Measurements from ENCODE around the gene CDK8.
"Not testable (repeated sequence)": the region's sequence is repeated elsewhere in the genome, so short reads cannot be mapped to it uniquely, and the experiment has no call there.

CDK8 gene

DNA sequence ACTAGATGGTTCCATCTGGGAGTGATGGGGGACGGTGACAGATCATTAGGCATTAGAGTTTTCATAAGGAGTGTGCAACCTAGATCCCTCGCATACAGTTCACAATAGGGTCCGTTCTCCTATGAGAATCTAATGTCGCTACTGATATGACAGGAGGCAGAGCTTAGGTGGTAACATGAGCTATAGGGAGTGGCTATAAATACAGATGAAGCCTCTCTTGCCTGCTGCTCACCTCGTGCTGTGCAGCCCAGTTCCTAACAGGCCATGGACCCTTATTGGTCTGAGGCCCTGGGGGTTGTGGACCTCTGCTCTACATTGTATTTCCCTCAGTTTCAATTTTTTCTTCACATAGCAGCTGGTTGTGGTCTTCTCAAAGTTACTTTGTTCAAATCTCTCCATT, 56.5 kb downstream of the CDK8 start:
- no peak for DNase-seq (ENCODE audit: low read depth in 1 of 2, low spot score in 1 of 2)

DNA sequence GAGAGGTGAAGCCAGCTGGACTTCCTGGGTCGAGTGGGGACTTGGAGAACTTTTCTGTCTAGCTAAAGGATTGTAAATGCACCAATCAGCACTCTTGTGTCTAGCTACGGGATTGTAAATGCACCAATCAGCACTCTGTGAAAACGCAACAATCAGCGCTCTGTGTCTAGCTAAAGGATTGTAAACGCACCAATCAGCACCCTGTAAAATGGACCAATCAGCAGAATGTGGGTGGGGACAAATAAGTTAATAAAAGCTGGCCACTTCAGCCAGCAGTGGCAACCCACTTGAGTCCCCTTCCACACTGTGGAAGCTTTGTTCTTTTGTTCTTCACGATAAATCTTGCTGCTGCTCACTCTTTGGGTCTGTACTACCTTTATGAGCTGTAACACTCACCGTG, 58.1 kb downstream of the CDK8 start:
- DNase-seq (ENCODE audit: low read depth in 1 of 2, low spot score in 1 of 2): not testable (repeated sequence)

DNA sequence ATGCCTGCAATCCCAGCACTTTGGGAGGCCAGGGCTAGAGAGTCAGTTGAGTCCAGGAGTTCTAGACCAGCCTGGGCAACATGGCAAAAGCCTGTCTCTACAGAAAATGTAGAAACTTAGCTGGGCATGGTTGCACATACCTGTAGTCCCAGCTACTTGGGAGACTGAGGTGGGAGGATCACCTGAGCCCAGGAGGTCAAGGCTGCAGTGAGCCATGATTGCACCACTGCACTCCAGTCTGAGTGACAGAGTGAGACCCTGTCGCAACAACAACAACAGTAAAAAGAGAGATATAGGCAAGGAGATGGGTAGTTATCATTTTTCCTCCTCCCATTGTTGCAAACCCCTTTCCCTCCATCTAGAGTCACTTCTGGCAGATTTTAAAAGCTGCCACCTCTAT, 62.2 kb downstream of the CDK8 start:
- DNase-seq (ENCODE audit: low read depth in 1 of 2, low spot score in 1 of 2): not testable (repeated sequence)

GRCh38 chr13:26320766-26321165, 66.8 kb downstream of the CDK8 start:
- DNase-seq (ENCODE audit: low read depth in 1 of 2, low spot score in 1 of 2): no peak

DNA sequence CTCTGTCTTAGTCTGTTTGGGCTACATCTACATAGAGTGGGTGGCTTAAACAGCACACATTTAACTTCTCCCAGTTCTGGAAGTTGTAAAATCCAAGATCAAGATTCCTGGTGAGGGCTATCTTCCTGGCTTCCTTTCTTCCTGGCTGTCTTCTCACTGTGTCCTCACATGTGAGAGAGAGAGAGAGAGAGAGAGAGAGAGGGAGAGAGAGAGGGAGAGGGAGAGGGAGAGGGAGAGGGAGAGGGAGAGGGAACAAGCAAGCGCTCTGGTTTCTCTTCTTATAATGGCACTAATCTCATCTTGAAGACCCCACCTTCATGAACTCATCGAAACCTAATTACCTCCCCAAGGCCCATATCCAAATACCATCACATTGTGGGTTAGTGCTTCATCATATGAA, 69.2 kb downstream of the CDK8 start:
- no peak for DNase-seq (ENCODE audit: low read depth in 1 of 2, low spot score in 1 of 2)

- no peak for DNase-seq (ENCODE audit: low read depth in 1 of 2, low spot score in 1 of 2)
These were observed 69.8 kb downstream of the CDK8 start for GRCh38 chr13:26323764-26324163.

DNA sequence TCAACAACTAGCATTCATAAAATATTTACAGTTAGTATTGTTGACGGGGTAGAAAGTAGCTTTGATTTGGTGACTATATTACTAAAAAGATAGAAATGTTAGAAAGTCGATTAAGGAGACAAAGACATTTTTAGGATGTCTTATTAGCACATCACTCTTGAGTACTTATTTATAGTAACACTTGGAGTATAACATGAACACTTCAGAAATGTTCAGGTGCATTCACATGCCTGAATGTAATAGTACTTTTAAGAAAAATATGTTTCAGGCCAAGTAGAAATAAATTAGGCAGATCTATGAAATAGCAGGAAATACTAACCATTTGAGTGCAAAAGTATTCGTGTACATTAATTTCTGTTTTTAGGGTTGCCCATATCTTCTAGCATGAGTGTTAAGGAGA, 70.4 kb downstream of the CDK8 start:
- DNase-seq (ENCODE audit: low read depth in 1 of 2, low spot score in 1 of 2): no peak

- no peak for DNase-seq (ENCODE audit: low read depth in 1 of 2, low spot score in 1 of 2)
These were observed 70.9 kb downstream of the CDK8 start for GRCh38 chr13:26324867-26325266.

DNA sequence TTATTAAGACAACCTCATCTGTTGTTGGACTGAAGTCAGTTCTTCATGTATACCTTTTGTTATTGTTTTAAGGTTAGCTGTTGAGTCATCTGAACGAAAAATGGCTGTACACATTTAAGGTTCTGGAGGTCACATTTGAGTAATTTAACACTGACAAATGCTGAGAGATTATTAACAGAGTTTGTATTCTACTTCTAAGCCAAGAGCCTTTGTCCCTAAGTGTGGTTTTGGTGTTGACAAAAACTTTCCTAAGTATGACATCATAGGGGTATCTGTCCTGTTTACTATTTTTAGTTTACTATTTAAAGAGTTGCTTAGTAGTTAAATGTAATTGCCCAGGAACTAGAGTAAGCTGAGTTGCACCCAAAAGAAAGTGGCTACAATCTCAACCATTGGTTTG, 71.9 kb downstream of the CDK8 start:
- no peak for DNase-seq (ENCODE audit: low read depth in 1 of 2, low spot score in 1 of 2)

DNA sequence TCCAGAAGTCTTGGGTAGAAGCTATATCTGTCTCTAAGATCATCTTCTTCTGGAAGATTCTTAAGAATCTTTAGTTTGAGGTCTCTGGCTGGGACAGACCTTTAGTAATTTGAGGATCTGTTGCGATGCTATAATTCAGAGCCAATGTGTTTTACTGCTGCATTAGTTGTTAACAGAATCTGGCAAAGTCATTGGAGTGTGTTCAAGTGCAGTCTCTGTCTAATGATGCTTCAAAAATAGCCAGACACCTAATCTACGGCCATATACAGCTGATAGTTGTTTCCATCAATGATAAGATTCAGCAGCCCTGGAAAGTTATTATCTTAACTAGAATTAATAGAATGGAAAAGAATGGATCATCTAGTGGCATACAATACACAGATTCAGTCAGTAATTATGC, 72.6 kb downstream of the CDK8 start:
- no peak for DNase-seq (ENCODE audit: low read depth in 1 of 2, low spot score in 1 of 2)

- no peak for DNase-seq (ENCODE audit: low read depth in 1 of 2, low spot score in 1 of 2)
These were observed 74.2 kb downstream of the CDK8 start for GRCh38 chr13:26327940-26328725.

- no peak for DNase-seq (ENCODE audit: low read depth in 1 of 2, low spot score in 1 of 2)
These were observed 81.2 kb downstream of the CDK8 start for GRCh38 chr13:26335158-26335557.

DNA sequence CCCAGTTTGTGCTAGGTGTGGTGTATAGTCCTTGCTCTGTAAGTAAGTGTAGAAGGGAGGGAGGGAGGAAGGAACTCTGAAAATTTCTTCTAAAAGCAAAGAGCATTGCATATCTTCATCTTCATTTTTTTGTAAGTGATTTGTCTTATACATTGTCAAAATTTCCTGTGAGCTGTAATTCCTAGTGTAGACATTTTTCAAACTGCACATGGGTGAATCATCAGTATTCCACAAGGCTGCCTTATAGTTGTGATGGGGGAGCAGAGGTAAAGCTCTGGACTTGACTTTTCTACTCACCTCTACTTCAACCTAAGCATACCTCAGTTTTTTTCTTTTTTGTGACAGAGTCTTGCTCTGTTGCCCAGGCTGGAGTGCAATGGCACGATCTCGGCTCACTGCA, 86.9 kb downstream of the CDK8 start:
- DNase-seq (ENCODE audit: low read depth in 1 of 2, low spot score in 1 of 2): no peak

GRCh38 chr13:26342898-26343297, 89.0 kb downstream of the CDK8 start:
- no peak for DNase-seq (ENCODE audit: low read depth in 1 of 2, low spot score in 1 of 2)

- DNase-seq (ENCODE audit: low read depth in 1 of 2, low spot score in 1 of 2): no peak
These were observed 89.9 kb downstream of the CDK8 start for GRCh38 chr13:26343816-26344215.

- DNase-seq (ENCODE audit: low read depth in 1 of 2, low spot score in 1 of 2): no peak
These were observed 91.1 kb downstream of the CDK8 start for GRCh38 chr13:26344980-26345379.

GRCh38 chr13:26348966-26349365, 95.0 kb downstream of the CDK8 start:
- DNase-seq (ENCODE audit: low read depth in 1 of 2, low spot score in 1 of 2): no peak

DNA sequence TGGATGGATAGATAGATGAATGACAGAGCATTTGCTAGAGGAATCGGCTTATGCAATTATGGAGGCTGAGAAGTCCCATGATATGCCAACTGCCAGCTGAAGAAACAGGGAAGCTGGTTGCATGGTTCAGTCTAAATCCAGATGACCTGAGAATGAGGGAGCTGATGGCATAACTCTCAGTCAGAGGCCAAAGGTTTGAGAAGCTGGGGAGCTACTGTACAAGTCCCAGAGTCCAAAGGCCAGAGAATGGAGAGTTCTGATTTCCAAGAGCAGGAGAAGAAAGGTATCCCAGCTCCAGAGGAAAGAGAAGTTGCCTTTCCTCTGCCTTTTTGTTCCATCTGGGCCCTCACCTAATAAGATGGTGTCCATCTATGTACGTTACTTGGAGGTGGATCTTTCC, 108.3 kb downstream of the CDK8 start:
- DNase-seq (ENCODE audit: low read depth in 1 of 2, low spot score in 1 of 2): no peak

GRCh38 chr13:26370553-26370952, 116.6 kb downstream of the CDK8 start:
- no peak for DNase-seq (ENCODE audit: low read depth in 1 of 2, low spot score in 1 of 2)

GRCh38 chr13:26372747-26373146, 118.8 kb downstream of the CDK8 start:
- DNase-seq (ENCODE audit: low read depth in 1 of 2, low spot score in 1 of 2): no peak

- no peak for DNase-seq (ENCODE audit: low read depth in 1 of 2, low spot score in 1 of 2)
These were observed 122.5 kb downstream of the CDK8 start for GRCh38 chr13:26376430-26376829.

- no peak for DNase-seq (ENCODE audit: low read depth in 1 of 2, low spot score in 1 of 2)
These were observed 123.1 kb downstream of the CDK8 start for GRCh38 chr13:26377038-26377437.

- DNase-seq (ENCODE audit: low read depth in 1 of 2, low spot score in 1 of 2): no peak
These were observed 124.2 kb downstream of the CDK8 start for GRCh38 chr13:26378116-26378515.
